Activated T-cell treated with anti-CD3 and anti-CD28 coated beads for 24 hours (primary cell): ENCODE data around the gene APLN.

Source experiments
- DNase-seq: peaks from one replicate; pipeline ENCODE4 v3.0.0-alpha.2; 2020; ENCODE audit warnings: low read depth

The APLN gene

DNA sequence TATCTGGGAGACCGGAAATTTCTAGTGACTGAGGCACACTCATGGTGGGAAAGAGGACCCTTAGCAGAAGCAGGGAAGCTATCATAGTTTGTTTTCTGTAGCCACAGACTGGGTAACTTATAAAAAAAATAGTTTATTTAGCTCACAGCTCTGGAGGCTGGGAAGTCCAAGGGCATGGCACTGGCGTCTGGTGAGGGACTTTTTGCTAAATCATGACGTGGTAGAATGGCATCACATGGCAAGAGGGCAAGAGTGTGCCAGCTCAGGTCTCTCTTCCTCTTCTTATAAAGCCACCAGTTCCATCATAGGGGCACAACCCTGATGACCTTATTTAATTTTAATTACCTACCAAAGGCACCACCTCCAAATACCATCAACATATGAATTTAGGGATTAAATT is 13.3 kb downstream of the APLN start:
- DNase-seq: no peak

DNA sequence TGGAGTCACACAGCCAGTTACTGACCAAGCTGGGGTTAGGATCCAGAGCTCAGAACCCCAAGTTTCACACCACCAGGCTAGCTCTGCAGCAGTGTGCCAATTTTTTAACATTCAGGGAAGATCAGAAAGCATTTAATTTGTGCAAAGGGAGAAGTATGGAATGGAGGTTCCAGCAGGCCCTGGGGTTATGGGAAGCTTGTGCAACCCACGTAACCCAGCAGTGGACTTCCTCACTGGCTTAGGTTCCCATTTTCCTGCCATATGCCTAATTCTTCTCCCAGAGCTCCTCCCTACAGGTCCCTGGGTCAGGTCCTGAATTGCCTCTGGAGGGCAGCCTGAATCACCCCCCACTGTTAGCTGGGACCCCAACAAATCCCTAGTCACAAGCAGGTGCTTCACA is 14.0 kb downstream of the APLN start:
- DNase-seq: no peak

- DNase-seq: no peak
Measured at GRCh38 chrX:129638917-129639316, 15.8 kb downstream of the APLN start.

GRCh38 chrX:129637217-129638109 is 17.3 kb downstream of the APLN start:
- peak; percentile 60 for DNase-seq

GRCh38 chrX:129636175-129636681 is 18.5 kb downstream of the APLN start:
- DNase-seq: no peak

- no peak for DNase-seq
Measured at GRCh38 chrX:129634541-129634940, 20.2 kb downstream of the APLN start.

DNA sequence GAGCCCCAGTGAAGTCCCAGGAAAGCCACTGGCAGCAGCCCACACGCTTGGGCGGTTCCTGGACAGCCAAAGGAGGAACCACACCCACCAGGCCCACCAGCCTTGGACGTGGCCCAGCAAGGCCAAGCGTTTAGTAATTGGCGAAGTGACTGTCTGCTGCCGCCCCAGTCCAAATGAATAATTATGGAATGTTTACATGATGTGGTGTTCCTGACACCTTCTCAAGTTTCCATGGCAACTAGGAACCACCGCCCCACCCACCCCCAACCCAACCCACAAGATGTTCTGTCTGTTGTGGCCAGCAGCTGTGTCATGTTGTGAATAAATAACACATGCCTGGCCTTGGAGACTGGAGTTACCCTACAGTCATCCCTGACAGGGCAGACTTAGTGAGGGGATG is 22.3 kb downstream of the APLN start:
- no peak for DNase-seq

DNA sequence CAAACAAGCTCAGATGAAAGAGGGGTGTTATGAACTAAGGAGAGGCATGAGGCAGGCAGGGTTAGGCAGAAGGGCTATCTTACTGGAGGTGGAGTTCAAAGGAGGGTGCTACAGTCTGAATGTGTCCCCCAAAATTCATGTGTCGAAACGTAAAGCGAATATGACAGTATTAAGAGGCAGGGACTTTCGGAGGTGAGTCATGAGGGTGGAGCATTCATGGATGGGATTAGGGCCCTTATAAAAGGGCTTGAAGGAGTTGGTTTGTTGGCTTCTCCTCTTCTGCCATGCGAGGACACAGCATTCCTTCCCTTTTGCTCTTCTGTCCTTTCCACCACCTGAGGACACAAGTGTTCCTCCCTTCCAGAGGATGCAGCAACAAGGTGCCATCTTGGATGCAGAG is 22.9 kb downstream of the APLN start:
- no peak for DNase-seq

DNA sequence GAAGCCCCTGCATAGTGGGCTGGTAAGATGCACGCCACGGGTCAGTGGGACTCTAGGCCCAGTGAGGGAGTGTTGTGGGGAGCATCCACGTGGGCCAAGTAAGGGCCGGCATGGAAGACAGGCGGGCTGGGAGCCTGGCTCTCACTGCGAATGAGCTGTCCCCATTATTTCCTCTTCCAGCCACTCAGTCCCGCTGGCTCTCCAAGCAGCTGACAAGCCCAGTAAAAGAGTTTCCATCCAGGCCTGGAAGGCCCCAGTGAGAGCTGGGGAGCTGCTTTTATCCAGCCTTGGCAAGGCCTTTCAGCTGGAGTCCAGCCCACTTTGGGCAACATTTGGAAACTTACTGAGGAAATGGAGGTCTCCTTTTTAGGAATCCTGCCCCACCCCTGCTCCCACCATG is 24.9 kb downstream of the APLN start:
- no peak for DNase-seq

GRCh38 chrX:129626026-129626425 is 28.7 kb downstream of the APLN start:
- no peak for DNase-seq

DNA sequence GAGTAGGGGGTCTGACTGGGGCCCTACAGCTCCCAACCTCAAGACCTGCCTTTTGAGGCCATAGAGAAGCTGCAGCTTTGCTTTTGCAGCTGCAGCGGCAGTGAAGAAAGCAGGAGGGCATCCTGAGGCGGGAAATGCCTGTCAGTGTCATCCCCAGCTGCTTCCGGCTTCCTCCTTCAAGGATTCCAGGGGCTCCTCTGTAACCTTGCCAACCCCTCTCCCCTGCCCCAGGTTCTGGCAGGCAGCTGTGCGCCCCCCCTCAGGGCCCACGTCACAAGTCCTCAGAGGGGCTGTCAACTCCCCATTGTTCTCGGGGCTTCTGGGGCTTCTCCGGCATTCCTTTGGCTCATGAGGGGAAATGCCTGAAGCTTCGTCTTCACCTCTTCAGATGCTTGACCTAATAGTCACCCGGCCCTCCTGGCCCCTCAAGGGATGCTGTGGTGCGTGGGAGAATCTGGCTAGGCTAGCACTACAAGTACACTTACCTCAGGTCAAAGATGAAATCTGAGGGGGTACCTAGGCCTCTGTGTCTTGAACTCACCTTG is 31.9 kb downstream of the APLN start:
- DNase-seq: no peak

GRCh38 chrX:129618997-129619396 is 35.8 kb downstream of the APLN start:
- no peak for DNase-seq

DNA sequence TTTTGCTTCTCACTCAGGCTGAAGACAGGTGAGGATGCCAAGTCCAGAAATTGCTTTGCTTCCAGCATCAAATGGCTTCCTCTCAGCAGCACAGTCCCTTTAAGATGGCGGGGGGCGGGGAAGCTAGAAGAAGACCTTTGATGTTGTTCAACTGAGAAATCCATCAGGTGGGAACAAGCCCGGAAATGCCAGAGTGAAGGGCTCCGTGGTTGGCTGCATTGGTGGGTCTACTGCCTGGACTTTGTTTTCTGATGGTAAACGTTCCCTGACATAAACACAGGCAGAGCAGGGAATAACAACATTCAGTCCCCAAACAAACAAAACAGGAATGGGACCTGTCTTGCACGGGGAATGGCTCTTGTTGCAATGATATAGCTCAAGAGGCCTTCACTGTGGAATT is 37.3 kb downstream of the APLN start:
- no peak for DNase-seq

DNA sequence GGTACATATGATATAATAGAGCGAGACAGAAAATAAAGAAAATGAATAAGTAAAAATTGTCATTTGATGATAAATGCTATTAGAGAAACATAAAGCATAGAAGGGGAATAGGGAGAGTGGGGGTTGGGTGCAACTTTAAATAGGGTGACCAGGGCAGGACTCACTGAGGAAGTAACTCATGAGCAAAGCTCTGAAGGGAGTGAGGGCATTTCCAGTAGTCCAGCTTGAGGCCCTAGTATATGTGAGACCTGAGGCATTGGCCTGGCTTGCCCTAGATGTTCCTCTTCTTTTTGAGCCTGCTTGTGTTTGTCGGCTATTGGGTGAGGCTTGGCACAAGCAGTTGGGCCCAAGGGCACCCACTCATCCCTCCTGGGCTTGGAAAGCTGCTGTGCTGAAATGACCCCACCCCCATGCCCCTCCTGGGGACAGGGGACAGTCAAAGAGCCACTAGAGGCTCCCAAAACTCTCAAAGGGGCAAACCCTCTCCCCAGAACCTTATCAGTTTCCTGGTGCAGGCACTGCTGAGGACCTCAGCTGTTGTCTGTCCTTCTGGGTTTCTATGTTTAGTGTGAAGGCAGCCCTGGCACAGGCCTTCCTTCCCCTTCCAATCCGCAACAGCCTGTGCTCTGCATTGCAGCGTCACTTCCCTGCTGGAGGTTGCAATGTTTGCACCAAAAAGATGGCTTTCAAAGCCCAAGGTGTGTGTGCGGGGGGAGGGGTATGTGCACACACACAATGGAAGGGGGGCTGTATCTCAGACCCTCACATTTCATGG is 40.1 kb downstream of the APLN start:
- no peak for DNase-seq

DNA sequence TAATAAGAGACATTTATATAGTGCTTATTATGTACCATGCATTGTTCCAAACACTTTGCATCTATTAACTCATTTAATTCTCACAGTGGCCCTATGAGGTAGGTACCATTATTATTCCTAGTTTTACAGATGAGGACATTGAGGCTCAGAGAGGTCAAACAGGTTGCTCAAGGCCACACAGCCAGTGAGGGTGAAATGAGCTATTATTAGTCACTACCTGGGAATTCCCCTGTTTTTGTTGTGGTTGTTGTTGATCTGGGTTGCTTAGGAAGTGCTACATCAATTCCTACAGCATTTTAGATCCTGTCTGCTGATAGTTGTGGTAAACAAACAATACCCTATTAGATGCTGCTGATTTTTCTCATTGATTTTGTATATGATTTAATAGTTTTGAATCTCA is 41.2 kb downstream of the APLN start:
- DNase-seq: no peak

- no peak for DNase-seq
Measured at GRCh38 chrX:129612396-129612795, 42.4 kb downstream of the APLN start.

- no peak for DNase-seq
Measured at GRCh38 chrX:129609395-129609794, 45.4 kb downstream of the APLN start.

- DNase-seq: no peak
Measured at GRCh38 chrX:129608496-129608895, 46.3 kb downstream of the APLN start.

DNA sequence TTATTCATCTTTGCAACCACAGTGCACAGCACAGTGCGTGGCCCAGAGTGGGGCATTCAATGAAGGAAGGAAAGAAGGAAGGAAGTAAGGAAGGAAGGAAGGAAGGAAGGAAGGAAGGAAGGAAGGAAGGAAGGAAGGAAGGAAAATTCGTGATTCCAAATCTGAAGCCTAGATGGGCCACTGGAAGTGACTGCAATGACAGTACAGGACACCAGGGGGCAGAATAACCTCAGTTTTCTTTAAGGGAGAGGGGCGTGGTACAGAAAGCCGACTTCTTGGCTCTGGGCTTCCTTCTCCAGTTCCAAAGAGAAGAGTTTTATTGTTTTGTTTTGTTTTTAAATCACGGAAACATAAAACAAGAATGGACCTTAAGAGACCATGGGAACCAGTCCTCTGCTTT is 47.8 kb downstream of the APLN start:
- peak; percentile 20 for DNase-seq

DNA sequence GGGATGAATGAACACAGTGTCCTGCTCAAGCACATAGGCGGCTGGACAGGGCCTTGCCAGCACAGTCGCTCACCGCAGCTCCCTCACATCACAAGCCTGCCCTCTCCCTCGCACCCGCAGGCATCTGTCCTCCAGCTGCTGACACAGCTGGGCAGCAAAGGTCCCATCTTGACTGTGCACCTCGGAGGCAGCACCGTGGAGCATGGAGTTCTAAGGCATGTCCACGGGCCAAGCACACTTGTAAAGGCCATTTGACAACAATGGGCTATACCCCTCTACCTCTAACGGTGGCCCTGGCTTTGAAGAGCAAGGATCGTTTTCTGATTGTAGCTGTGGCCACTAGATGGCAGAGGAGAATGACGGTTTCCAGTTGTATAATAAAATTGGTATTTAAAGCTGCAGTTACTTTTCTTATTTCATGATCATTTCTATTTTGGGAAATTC is 53.8 kb downstream of the APLN start:
- no peak for DNase-seq

- no peak for DNase-seq
Measured at GRCh38 chrX:129599996-129600395, 54.8 kb downstream of the APLN start.

DNA sequence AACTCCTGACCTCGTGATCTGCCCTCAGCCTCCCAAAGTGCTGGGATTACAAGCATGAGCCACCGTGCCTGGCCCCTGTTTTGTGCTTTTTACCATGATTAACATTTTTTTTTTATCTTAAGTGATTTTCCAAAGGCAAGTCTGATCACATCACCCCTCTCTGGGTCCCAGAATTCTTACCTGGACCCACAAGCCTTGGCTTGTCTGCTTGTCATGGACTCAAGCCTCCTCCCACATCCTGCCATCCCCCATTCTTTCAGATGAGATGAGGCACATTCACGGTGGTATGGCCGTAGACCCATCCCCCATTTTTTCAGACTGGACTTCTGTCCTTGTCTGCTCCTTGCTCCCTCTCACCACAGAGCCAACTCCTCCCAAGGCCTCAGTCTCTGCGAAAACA is 55.3 kb downstream of the APLN start:
- no peak for DNase-seq

GRCh38 chrX:129597905-129598304 is 56.9 kb downstream of the APLN start:
- DNase-seq: no peak
